PC-9 (cell line): ENCODE results near the gene FGF11.
"Not testable (repeated sequence)": the region's sequence is repeated elsewhere in the genome, so short reads cannot be mapped to it uniquely, and the experiment has no call there.

Experiments
- EZH2 ChIP-seq: fragments of 200-600 bp; sonication (generic); IDR thresholded peaks from 2 replicates; pipeline ENCODE4 v1.8.0; 2017; ENCODE audit warnings: antibody characterized with exemption, low read depth
- TF ChIP-seq, protein P1 (sequence below): fragments of 200-600 bp; sonication (generic); conservative IDR thresholded peaks from 2 replicates; pipeline ENCODE4 v1.6.1; 2017; ENCODE audit warnings: mixed run types, antibody characterized with exemption, mild to moderate bottlenecking, moderate library complexity

DNA sequence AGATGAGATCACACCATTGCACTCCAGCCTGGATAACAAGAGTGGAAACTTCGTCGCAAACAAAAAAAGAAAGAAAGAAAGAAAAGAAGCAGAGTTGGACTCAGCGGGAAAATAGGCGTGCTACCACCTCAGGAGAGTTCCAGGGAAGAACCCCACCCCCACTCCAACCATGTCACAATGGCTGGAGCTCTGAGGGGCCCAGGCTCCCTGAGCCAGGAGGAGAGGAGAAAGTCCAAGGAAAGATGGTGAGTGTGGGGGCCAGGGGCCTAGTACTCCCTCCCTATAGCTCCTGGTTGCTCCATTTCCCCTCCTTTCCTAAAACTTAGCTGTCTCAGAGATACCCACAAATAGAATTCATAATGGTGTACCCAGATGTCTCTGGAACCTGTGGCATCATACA lies 42.0 kb downstream of the FGF11 start, which contains the start of gene SLC35G6:
- not testable (repeated sequence) for TF ChIP-seq EZH2
- TF ChIP-seq, protein P1, sequence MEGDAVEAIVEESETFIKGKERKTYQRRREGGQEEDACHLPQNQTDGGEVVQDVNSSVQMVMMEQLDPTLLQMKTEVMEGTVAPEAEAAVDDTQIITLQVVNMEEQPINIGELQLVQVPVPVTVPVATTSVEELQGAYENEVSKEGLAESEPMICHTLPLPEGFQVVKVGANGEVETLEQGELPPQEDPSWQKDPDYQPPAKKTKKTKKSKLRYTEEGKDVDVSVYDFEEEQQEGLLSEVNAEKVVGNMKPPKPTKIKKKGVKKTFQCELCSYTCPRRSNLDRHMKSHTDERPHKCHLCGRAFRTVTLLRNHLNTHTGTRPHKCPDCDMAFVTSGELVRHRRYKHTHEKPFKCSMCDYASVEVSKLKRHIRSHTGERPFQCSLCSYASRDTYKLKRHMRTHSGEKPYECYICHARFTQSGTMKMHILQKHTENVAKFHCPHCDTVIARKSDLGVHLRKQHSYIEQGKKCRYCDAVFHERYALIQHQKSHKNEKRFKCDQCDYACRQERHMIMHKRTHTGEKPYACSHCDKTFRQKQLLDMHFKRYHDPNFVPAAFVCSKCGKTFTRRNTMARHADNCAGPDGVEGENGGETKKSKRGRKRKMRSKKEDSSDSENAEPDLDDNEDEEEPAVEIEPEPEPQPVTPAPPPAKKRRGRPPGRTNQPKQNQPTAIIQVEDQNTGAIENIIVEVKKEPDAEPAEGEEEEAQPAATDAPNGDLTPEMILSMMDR: not testable (repeated sequence)
